K562 (cell line): Measurements from ENCODE around the gene SHISA4. TPM values are rescaled to one million over a fixed set of nuclear protein-coding genes. Genes with fewer than 3 reads are reported as not detected.
A peak's percentile ranks its signal among the peaks of the same experiment; 100 is the strongest.

Experiments used
- CBX8 ChIP-seq: fragments of 200-600 bp; sonication (generic); IDR thresholded peaks from 2 replicates; pipeline ENCODE4 v1.6.1; 2012; ENCODE audit warnings: borderline replicate concordance, mixed run types, low read depth, mild to moderate bottlenecking, moderate library complexity, mixed read lengths, low read length, control low read depth, inconsistent platforms; ENCODE audit not compliant: poor library complexity, severe bottlenecking; ENCODE audit errors: extremely low read depth
- DNMT1 ChIP-seq: fragments of 450-650 bp; IDR thresholded peaks from 2 replicates; pipeline ENCODE4 v1.6.1; 2016; ENCODE audit warnings: antibody characterized with exemption, mild to moderate bottlenecking
- EGR1 ChIP-seq: fragments of 450-650 bp; conservative IDR thresholded peaks from 2 replicates; pipeline ENCODE4 v1.6.1; 2017; ENCODE audit warnings: mild to moderate bottlenecking
- FOXK2 ChIP-seq, 2 experiments: fragments of 450-650 bp; IDR thresholded peaks in 1 of 2; conservative IDR thresholded peaks in 1 of 2; 2 replicates each; pipeline ENCODE4 v1.6.1; 2016; ENCODE audit warnings: low read depth in 2 of 2, mild to moderate bottlenecking in 1 of 2
- GATA2 ChIP-seq: sonication (generic); formaldehyde crosslinking; IDR thresholded peaks from 2 replicates; pipeline ENCODE4 v1.4.0; 2020; ENCODE audit warnings: mild to moderate bottlenecking, missing genetic modification reagents
- HEY1 ChIP-seq: fragments of 250-450 bp; sonication (Bioruptor Pico); IDR thresholded peaks from 2 replicates; pipeline ENCODE4 v1.5.0; 2020; ENCODE audit warnings: mild to moderate bottlenecking, moderate library complexity, borderline replicate concordance
- PTTG1 ChIP-seq: fragments of 450-650 bp; IDR thresholded peaks from 2 replicates; pipeline ENCODE4 v1.6.1; 2016; ENCODE audit warnings: low read depth, mild to moderate bottlenecking, missing genetic modification characterization, missing compliant biosample characterization
- ZBTB1 ChIP-seq: sonication (generic); formaldehyde crosslinking; IDR thresholded peaks from 2 replicates; pipeline ENCODE4 v1.8.1; 2023; ENCODE audit warnings: missing genetic modification reagents, low read depth, mild to moderate bottlenecking, borderline replicate concordance
- ZNF124 ChIP-seq: sonication (generic); formaldehyde crosslinking; IDR thresholded peaks from 2 replicates; pipeline ENCODE4 v1.8.1; 2022; ENCODE audit warnings: missing genetic modification reagents
- ZNF3 ChIP-seq: fragments of 250-450 bp; sonication (Bioruptor Pico); IDR thresholded peaks from 2 replicates; pipeline ENCODE4 v1.5.0; 2021; ENCODE audit warnings: mild to moderate bottlenecking, moderate library complexity
- ZNF76 ChIP-seq: fragments of 250-450 bp; sonication (Bioruptor Pico); IDR thresholded peaks from 2 replicates; pipeline ENCODE4 v1.4.0; 2020; ENCODE audit warnings: mild to moderate bottlenecking, moderate library complexity, borderline replicate concordance
- ZNF79 ChIP-seq: fragments of 250-450 bp; sonication (Bioruptor Pico); IDR thresholded peaks from 2 replicates; pipeline ENCODE4 v1.4.0; 2020; ENCODE audit warnings: low read depth, mild to moderate bottlenecking, moderate library complexity
- polyA plus RNA-seq, 8 experiments: library from polyadenylated mRNA; depleted of rRNA in 4 of 8; stranded (reverse) in 5 of 8; unstranded in 3 of 8; fragments of >200 nt; fragmentation: Nextera tagmentation in 2 of 8; fragmentation: Illumina TruSeq in 1 of 8; extraction: Ambion mirVana in 2 of 8; extraction: Trizol in 1 of 8; gene quantifications; 2 replicates each; pipeline versions ENCODE4 v1.2.1 to v1.2.3, GENCODE V29; 2011 to 2014; ENCODE audit warnings: inconsistent platforms in 1 of 8, missing spikeins in 1 of 8
- total RNA-seq, 7 experiments: library from RNA; depleted of rRNA in 6 of 7; stranded (reverse); fragments of >200 nt in 6 of 7; fragmentation: Illumina TruSeq in 2 of 7; extraction: Trizol in 2 of 7; gene quantifications; 2 replicates each; pipeline versions ENCODE4 v1.2.1 to v1.2.3, GENCODE V29; 2011 to 2021; ENCODE audit warnings: low replicate concordance in 1 of 7
- TF ChIP-seq, protein P1 (sequence below): sonication (generic); formaldehyde crosslinking; IDR thresholded peaks from 2 replicates; pipeline ENCODE4 v1.8.1; 2023; ENCODE audit warnings: missing genetic modification reagents, mild to moderate bottlenecking, borderline replicate concordance
- TF ChIP-seq, protein P2 (sequence below): fragments of 450-650 bp; IDR thresholded peaks from 2 replicates; pipeline ENCODE4 v1.6.1; 2016; ENCODE audit warnings: low read depth

The SHISA4 gene
- total and polyA plus RNA-seq, 9 of the 15 experiments (the other 6 are each of a cell fraction or from before 2014, with no cell fraction given): 0.15 to 0.95 (median 0.68) TPM; not detected in 2

DNA sequence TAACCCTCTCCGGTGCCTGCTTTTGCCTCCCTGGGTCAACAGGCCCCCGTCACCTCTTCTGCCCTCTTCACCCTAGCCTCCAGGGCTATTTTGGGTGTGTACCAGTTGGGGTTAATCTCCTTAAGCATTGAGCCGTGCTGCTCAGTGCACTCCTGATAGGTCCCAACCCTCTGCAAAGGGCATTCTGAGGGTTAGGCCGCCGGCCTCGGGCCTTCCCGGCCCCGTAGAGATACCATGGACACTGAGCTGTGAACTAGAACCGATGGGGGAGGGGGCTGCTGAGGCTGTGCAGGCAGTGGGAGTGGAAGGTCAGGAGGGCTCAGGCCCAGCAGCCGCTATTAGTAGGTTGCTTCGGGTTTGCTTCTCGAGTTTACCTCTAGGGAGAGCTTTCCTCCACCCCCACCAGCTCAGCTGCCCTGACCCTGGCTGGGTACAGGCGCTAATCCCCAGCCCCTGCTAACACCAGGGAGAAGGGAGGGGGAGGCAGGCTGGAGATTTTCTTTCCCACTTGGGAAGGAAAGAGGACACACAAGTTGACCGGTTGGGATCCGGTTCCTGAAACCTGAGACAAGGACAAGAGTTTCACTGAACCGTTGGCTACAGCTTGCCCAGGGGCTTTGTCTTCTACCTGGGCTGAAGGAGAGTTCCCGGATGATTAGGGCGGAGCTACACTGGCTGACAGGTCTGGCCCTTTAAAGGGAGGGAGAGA, 52.9 kb downstream of the SHISA4 start (continued):
- TF ChIP-seq, protein P1, sequence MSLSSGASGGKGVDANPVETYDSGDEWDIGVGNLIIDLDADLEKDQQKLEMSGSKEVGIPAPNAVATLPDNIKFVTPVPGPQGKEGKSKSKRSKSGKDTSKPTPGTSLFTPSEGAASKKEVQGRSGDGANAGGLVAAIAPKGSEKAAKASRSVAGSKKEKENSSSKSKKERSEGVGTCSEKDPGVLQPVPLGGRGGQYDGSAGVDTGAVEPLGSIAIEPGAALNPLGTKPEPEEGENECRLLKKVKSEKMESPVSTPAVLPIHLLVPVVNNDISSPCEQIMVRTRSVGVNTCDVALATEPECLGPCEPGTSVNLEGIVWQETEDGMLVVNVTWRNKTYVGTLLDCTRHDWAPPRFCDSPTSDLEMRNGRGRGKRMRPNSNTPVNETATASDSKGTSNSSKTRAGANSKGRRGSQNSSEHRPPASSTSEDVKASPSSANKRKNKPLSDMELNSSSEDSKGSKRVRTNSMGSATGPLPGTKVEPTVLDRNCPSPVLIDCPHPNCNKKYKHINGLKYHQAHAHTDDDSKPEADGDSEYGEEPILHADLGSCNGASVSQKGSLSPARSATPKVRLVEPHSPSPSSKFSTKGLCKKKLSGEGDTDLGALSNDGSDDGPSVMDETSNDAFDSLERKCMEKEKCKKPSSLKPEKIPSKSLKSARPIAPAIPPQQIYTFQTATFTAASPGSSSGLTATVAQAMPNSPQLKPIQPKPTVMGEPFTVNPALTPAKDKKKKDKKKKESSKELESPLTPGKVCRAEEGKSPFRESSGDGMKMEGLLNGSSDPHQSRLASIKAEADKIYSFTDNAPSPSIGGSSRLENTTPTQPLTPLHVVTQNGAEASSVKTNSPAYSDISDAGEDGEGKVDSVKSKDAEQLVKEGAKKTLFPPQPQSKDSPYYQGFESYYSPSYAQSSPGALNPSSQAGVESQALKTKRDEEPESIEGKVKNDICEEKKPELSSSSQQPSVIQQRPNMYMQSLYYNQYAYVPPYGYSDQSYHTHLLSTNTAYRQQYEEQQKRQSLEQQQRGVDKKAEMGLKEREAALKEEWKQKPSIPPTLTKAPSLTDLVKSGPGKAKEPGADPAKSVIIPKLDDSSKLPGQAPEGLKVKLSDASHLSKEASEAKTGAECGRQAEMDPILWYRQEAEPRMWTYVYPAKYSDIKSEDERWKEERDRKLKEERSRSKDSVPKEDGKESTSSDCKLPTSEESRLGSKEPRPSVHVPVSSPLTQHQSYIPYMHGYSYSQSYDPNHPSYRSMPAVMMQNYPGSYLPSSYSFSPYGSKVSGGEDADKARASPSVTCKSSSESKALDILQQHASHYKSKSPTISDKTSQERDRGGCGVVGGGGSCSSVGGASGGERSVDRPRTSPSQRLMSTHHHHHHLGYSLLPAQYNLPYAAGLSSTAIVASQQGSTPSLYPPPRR: no peak
- TF ChIP-seq PTTG1 (tag) (no peak), ZNF79 (no peak), HEY1 (CRISPR knock-in tag) (no peak), EGR1 (peak; percentile 71), GATA2 (CRISPR knock-in tag) (0 out of 2 replicates have a peak, but pooled peaks have one; percentile 33), DNMT1 (no peak), ZNF76 (CRISPR knock-in tag) (0 out of 2 replicates have a peak, but pooled peaks have one; percentile 39), ZNF3 (CRISPR knock-in tag) (no peak), FOXK2 (conservative IDR thresholded peaks at IDR 0.05 in 1 of 2, IDR thresholded peaks at IDR 0.05 in 1 of 2; ENCODE audit: low read depth in 2 of 2) (0 out of 4 replicates have a peak, but pooled peaks of 1 of the 2 experiments have one; percentile 18), ZNF124 (CRISPR knock-in tag) (no peak), ZBTB1 (CRISPR knock-in tag) (no peak), CBX8 (no peak)
- TF ChIP-seq, protein P2, sequence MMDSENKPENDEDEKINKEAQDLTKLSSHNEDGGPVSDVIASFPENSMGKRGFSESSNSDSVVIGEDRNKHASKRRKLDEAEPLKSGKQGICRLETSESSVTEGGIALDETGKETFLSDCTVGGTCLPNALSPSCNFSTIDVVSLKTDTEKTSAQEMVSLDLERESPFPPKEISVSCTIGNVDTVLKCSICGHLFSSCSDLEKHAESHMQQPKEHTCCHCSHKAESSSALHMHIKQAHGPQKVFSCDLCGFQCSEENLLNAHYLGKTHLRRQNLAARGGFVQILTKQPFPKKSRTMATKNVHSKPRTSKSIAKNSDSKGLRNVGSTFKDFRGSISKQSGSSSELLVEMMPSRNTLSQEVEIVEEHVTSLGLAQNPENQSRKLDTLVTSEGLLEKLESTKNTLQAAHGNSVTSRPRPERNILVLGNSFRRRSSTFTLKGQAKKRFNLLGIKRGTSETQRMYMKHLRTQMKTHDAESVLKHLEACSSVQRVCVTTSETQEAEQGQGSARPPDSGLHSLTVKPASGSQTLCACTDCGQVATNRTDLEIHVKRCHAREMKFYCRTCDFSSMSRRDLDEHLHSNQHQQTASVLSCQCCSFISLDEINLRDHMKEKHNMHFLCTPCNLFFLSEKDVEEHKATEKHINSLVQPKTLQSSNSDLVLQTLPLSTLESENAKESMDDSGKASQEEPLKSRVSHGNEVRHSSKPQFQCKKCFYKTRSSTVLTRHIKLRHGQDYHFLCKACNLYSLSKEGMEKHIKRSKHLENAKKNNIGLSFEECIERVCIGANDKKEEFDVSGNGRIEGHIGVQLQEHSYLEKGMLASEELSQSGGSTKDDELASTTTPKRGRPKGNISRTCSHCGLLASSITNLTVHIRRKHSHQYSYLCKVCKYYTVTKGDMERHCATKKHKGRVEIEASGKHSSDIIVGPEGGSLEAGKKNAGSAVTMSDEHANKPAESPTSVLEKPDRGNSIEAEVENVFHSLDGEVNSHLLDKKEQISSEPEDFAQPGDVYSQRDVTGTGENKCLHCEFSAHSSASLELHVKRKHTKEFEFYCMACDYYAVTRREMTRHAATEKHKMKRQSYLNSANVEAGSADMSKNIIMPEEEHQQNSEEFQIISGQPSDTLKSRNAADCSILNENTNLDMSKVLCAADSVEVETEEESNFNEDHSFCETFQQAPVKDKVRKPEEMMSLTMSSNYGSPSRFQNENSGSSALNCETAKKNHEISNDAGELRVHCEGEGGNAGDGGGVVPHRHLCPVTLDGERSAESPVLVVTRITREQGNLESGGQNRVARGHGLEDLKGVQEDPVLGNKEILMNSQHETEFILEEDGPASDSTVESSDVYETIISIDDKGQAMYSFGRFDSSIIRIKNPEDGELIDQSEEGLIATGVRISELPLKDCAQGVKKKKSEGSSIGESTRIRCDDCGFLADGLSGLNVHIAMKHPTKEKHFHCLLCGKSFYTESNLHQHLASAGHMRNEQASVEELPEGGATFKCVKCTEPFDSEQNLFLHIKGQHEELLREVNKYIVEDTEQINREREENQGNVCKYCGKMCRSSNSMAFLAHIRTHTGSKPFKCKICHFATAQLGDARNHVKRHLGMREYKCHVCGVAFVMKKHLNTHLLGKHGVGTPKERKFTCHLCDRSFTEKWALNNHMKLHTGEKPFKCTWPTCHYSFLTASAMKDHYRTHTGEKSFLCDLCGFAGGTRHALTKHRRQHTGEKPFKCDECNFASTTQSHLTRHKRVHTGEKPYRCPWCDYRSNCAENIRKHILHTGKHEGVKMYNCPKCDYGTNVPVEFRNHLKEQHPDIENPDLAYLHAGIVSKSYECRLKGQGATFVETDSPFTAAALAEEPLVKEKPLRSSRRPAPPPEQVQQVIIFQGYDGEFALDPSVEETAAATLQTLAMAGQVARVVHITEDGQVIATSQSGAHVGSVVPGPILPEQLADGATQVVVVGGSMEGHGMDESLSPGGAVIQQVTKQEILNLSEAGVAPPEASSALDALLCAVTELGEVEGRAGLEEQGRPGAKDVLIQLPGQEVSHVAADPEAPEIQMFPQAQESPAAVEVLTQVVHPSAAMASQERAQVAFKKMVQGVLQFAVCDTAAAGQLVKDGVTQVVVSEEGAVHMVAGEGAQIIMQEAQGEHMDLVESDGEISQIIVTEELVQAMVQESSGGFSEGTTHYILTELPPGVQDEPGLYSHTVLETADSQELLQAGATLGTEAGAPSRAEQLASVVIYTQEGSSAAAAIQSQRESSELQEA: no peak
